Tibial artery (tissue), 4 donors: ENCODE results near the gene FUS.
A peak's percentile ranks its signal among the peaks of the same experiment; 100 is the strongest.

Source experiments
- DNase-seq, 2 donors: peaks; one replicate each; pipeline ENCODE4 v3.0.0-alpha.2; 2019
- H3K27ac ChIP-seq, 2 donors: fragments of 200-600 bp; sonication (generic) in 1 of 2; 1 replicate in 1 of 2; 2 replicates in 1 of 2; pipeline ENCODE4 v1.5.1; 2018 to 2019; ENCODE audit warnings: mild to moderate bottlenecking in 1 of 2
- H3K27me3 ChIP-seq, 2 donors: fragments of 200-600 bp; sonication (generic) in 1 of 2; one replicate each; pipeline versions ENCODE4 v1.5.1 to v1.6.0; 2016 to 2019
- H3K36me3 ChIP-seq, 3 donors: fragments of 200-600 bp; sonication (generic) in 2 of 3; one replicate each; pipeline ENCODE4 v1.5.1; 2016 to 2019; ENCODE audit warnings: mild to moderate bottlenecking in 2 of 3
- H3K4me1 ChIP-seq, 4 donors: fragments of 200-600 bp; sonication (generic) in 2 of 4; 1 replicate in 3 of 4; 2 replicates in 1 of 4; pipeline ENCODE4 v1.5.1; 2016 to 2019
- H3K4me3 ChIP-seq, 2 donors: fragments of 200-600 bp; sonication (generic) in 1 of 2; 1 replicate in 1 of 2; 2 replicates in 1 of 2; pipeline ENCODE4 v1.5.1; 2018 to 2019; ENCODE audit warnings: mild to moderate bottlenecking in 2 of 2
- H3K9me3 ChIP-seq, 3 donors: fragments of 200-600 bp; sonication (generic) in 1 of 3; one replicate each; pipeline ENCODE4 v1.5.1; 2016 to 2019
- CTCF ChIP-seq, 2 experiments: fragments of 200-600 bp in 1 of 2; fragments of 450-650 bp in 1 of 2; IDR thresholded peaks; one replicate each; pipeline ENCODE4 v1.5.1; 2017 to 2019; ENCODE audit warnings: antibody characterized with exemption in 2 of 2, mild to moderate bottlenecking in 1 of 2, moderate library complexity in 1 of 2
- intact Hi-C: fragments of 100-400 bp; cut with DNase I; formaldehyde crosslinking; loops from one replicate; pipeline ENCODE4 v1.15.0; 2023; ENCODE audit warnings: low total_unique reads

The FUS gene

GRCh38 chr16:31206776-31207175 is 26.8 kb downstream of the FUS start:
- no peak for TF ChIP-seq CTCF (IDR thresholded peaks at IDR 0.05)
- DNase-seq: no peak
- H3K4me1 ChIP-seq: peaks cover 0 to 14% (median 13%) of the 10 kb centered on the region in 4 donors

GRCh38 chr16:31213342-31213741 is 33.4 kb downstream of the FUS start:
- H3K27me3 ChIP-seq: peaks cover 0 to 21% of the 10 kb centered on the region in 2 donors
- no peak overlapping the region for H3K27ac ChIP-seq
- no peak for TF ChIP-seq CTCF (IDR thresholded peaks at IDR 0.05)
- H3K4me1 ChIP-seq: peaks cover 0 to 32% (median 26%) of the 10 kb centered on the region in 4 donors
- no peaks in the 10 kb centered on the region for H3K9me3 ChIP-seq
- H3K36me3 ChIP-seq: no peaks in the 10 kb centered on the region
- intact Hi-C loops: no loop called here
- no peak overlapping the region for H3K4me3 ChIP-seq
- DNase-seq: no peak

More at GRCh38 chr16:31206776-31207175, 26.8 kb downstream of the FUS start:
- intact Hi-C loops: no loop called here
- no peaks in the 10 kb centered on the region for H3K36me3 ChIP-seq
- no peaks in the 10 kb centered on the region for H3K9me3 ChIP-seq
- H3K27ac ChIP-seq: no peak overlapping the region
- H3K4me3 ChIP-seq: no peak overlapping the region
- H3K27me3 ChIP-seq: peaks cover 0 to 16% of the 10 kb centered on the region in 2 donors

- Histone ChIP-seq H3K27me3 (peaks cover 0 to 28% of the 10 kb centered on the region in 2 donors), H3K4me1 (peaks cover 0 to 32% (median 26%) of the 10 kb centered on the region in 4 donors), H3K4me3 (peak within 1 kb of the TSS; percentile 45 to 55), H3K36me3 (no peaks in the 10 kb centered on the region), H3K27ac (no peak within 1 kb of the TSS), H3K9me3 (no peaks in the 10 kb centered on the region)
- no peak for DNase-seq
- no peak for TF ChIP-seq CTCF (IDR thresholded peaks at IDR 0.05)
- intact Hi-C loops: no loop called here
These were observed 34.2 kb downstream of the FUS start, which contains the start of gene TRIM72 for GRCh38 chr16:31213877-31214707. Gene TRIM72, plus strand, starts transcription at chr16:31214119. Its CDS starts 620 bp downstream, at chr16:31214739.

GRCh38 chr16:31214708-31215286 is 34.9 kb downstream of the FUS start:
- Histone ChIP-seq H3K27ac (no peak overlapping the region), H3K9me3 (no peaks in the 10 kb centered on the region), H3K36me3 (no peaks in the 10 kb centered on the region), H3K4me1 (peaks cover 0 to 32% (median 26%) of the 10 kb centered on the region in 4 donors), H3K27me3 (peaks cover 0 to 36% of the 10 kb centered on the region in 2 donors), H3K4me3 (peak overlapping the region; percentile 45 to 55)
- TF ChIP-seq CTCF (IDR thresholded peaks at IDR 0.05): no peak
- DNase-seq: no peak
- intact Hi-C loops: no loop called here

GRCh38 chr16:31215287-31216162 is 35.6 kb downstream of the FUS start:
- intact Hi-C loops: no loop called here
- Histone ChIP-seq H3K9me3 (no peaks in the 10 kb centered on the region), H3K36me3 (no peaks in the 10 kb centered on the region), H3K27me3 (peaks cover 0 to 41% of the 10 kb centered on the region in 2 donors), H3K4me1 (peaks cover 0 to 32% (median 26%) of the 10 kb centered on the region in 4 donors), H3K4me3 (peak overlapping the region; percentile 45 to 55), H3K27ac (no peak overlapping the region)
- no peak for TF ChIP-seq CTCF (IDR thresholded peaks at IDR 0.05)
- DNase-seq: peak in 1 of 2 donors; percentile 36
